HL-60 (cell line): ENCODE results near the gene TAF3.

Experiments
- DNase-seq, 2 experiments: peaks; one replicate each; pipeline ENCODE4 v3.0.0-alpha.2; 2010 to 2020; ENCODE audit warnings: low read depth in 1 of 2, low spot score in 1 of 2
- H3K27ac ChIP-seq: fragments of 250-450 bp; sonication (Bioruptor Pico); replicated peaks from 2 replicates; pipeline ENCODE4 v1.5.1; 2020; ENCODE audit warnings: mild to moderate bottlenecking, moderate library complexity
- H3K27me3 ChIP-seq: fragments of 250-450 bp; sonication (Bioruptor Pico); 2 replicates; pipeline ENCODE4 v1.5.1; 2021; ENCODE audit warnings: mild to moderate bottlenecking, moderate library complexity; ENCODE audit not compliant: insufficient read depth, poor library complexity, severe bottlenecking
- H3K4me3 ChIP-seq: replicated peaks from 2 replicates; pipeline ENCODE4 v1.5.1; 2011; ENCODE audit warnings: mild to moderate bottlenecking, control low read depth, low read length; ENCODE audit not compliant: insufficient read depth
- GABPA ChIP-seq: IDR thresholded peaks from 2 replicates; pipeline ENCODE4 v1.6.1; 2012; ENCODE audit warnings: low read depth
- POLR2AphosphoS5 ChIP-seq: IDR thresholded peaks from 2 replicates; pipeline ENCODE4 v1.6.1; 2012; ENCODE audit warnings: low read depth
- SPI1 ChIP-seq: IDR thresholded peaks from 2 replicates; pipeline ENCODE4 v1.6.1; 2012; ENCODE audit warnings: low read depth, mild to moderate bottlenecking, borderline replicate concordance
- TF ChIP-seq, protein P1 (sequence below): IDR thresholded peaks from one replicate; pipeline ENCODE4 v1.5.1; 2011; ENCODE audit warnings: low read length, control low read depth, inconsistent platforms; ENCODE audit not compliant: insufficient read depth
- TF ChIP-seq, protein P2 (sequence below): IDR thresholded peaks from 2 replicates; pipeline ENCODE4 v1.6.1; 2012; ENCODE audit warnings: low read depth; ENCODE audit not compliant: insufficient replicate concordance

TAF3 gene

DNA sequence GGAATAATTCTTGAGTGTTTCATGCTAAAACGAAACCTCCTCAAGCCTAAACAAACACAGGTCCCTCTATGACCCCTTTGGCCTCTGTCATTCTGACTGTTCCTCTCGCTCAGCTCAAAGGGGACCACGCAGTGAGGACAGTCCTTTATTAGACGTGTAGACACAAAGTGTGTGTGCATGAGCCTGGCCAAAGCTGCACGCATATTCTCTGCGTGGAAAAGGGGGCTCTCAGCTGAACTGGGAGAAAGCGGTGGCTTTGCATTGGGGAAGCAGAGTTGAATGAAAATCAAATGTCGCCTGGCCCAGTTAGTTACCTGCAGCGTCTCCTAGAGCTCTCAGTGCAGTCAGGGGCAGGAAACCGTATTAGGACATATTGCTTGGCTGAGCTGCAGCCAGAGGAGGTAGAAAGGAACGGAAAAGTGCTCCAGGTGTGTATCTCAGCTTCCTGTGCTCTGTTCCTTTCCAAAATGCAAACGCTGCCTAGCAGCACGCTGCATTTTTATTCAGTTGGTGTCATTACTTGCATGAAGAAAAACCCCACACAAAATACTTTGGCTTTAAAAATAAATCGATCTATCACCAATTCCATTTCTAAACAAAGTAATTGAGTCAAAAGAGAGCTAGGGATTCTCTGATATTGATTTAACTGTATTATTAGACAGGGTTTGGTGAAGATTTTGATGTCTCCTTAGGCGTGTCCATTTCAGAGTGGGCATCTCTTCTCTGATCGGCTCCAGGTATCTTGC lies 241.1 kb downstream of the TAF3 start:
- DNase-seq = no peak
- Histone ChIP-seq H3K4me3 (no peak overlapping the region), H3K27me3 (peaks cover 8% of the 10 kb centered on the region), H3K27ac (no peak overlapping the region)
- TF ChIP-seq SPI1 (no peak), POLR2AphosphoS5 (no peak), GABPA (no peak)
- TF ChIP-seq, protein P1, sequence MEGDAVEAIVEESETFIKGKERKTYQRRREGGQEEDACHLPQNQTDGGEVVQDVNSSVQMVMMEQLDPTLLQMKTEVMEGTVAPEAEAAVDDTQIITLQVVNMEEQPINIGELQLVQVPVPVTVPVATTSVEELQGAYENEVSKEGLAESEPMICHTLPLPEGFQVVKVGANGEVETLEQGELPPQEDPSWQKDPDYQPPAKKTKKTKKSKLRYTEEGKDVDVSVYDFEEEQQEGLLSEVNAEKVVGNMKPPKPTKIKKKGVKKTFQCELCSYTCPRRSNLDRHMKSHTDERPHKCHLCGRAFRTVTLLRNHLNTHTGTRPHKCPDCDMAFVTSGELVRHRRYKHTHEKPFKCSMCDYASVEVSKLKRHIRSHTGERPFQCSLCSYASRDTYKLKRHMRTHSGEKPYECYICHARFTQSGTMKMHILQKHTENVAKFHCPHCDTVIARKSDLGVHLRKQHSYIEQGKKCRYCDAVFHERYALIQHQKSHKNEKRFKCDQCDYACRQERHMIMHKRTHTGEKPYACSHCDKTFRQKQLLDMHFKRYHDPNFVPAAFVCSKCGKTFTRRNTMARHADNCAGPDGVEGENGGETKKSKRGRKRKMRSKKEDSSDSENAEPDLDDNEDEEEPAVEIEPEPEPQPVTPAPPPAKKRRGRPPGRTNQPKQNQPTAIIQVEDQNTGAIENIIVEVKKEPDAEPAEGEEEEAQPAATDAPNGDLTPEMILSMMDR = no peak
- TF ChIP-seq, protein P2, sequence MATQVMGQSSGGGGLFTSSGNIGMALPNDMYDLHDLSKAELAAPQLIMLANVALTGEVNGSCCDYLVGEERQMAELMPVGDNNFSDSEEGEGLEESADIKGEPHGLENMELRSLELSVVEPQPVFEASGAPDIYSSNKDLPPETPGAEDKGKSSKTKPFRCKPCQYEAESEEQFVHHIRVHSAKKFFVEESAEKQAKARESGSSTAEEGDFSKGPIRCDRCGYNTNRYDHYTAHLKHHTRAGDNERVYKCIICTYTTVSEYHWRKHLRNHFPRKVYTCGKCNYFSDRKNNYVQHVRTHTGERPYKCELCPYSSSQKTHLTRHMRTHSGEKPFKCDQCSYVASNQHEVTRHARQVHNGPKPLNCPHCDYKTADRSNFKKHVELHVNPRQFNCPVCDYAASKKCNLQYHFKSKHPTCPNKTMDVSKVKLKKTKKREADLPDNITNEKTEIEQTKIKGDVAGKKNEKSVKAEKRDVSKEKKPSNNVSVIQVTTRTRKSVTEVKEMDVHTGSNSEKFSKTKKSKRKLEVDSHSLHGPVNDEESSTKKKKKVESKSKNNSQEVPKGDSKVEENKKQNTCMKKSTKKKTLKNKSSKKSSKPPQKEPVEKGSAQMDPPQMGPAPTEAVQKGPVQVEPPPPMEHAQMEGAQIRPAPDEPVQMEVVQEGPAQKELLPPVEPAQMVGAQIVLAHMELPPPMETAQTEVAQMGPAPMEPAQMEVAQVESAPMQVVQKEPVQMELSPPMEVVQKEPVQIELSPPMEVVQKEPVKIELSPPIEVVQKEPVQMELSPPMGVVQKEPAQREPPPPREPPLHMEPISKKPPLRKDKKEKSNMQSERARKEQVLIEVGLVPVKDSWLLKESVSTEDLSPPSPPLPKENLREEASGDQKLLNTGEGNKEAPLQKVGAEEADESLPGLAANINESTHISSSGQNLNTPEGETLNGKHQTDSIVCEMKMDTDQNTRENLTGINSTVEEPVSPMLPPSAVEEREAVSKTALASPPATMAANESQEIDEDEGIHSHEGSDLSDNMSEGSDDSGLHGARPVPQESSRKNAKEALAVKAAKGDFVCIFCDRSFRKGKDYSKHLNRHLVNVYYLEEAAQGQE = no peak

DNA sequence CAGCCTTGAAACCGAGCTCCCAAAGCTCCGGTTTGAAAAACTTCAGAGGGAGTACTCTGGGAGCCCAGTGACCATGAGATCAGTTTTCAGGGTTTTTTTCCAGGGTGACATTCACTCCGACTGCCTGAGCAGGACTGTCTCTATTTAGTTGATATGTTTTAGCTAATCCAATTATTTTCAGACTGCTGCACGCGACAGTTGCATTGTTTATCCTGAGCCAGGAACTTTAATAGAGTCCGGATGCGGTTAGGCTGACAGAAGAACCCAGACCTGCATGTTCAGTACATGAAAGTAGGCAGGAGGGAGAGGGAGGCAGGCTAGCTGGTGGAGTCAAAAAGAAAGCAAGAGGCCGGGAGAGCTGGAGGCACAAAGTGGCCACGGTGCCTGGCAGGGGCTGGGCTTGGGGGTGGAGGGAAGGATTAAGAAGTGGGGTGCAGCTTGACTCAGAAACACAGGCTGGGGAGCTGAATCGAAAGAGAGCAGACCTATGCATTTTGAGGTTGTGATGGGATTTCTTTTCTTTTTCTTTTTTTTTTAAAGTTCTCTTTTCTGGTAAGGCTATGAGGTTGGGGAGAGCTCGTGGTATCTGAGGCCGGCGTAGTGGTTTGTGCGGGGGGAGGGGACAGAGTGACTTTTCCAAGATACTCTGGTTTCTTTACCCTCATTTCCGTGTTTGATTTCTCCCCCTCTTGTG lies 241.9 kb downstream of the TAF3 start:
- peak in 1 of 2 experiments; percentile 14 for DNase-seq
- Histone ChIP-seq H3K4me3 (no peak overlapping the region), H3K27me3 (peaks cover 7% of the 10 kb centered on the region), H3K27ac (no peak overlapping the region)
- TF ChIP-seq GABPA (no peak), SPI1 (no peak)
- TF ChIP-seq, protein P1 = no peak
- TF ChIP-seq, protein P2 = no peak

DNA sequence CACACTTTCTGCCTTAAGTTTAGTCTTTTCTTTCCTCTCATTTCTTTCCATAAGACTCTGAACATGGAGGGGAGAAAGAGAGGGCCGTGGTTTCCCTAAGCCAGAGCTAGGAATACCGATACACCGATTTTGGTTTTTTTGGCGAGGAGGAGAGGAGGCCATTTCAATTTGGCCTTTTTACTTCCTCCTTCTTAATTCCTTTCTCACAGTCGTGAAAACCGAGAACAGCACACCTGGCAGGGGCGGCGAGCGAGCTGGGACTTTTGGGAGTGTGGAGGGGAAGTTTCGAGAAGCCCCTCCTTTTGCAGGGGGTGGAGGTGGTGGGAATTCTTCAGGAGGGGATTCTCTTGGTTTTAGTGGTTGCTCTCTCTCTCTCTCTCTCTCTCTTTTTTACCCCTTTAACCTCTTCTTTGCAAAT lies 242.4 kb downstream of the TAF3 start:
- TF ChIP-seq SPI1 = no peak
- TF ChIP-seq POLR2AphosphoS5 = no peak
- no peak for TF ChIP-seq GABPA
- H3K4me3 ChIP-seq = no peak overlapping the region
- peaks cover 1% of the 10 kb centered on the region for H3K27me3 ChIP-seq
- no peak for DNase-seq
- no peak overlapping the region for H3K27ac ChIP-seq
